Stimulated activated memory B cell treated with anti-CD40 and anti-IgM and Interleukin-4, amounts not matched to agents 10 μg/mL and 1 μg/mL and 100 μg/mL, for 72 hours (primary cell): ENCODE data around the gene FLNA.
A peak's percentile ranks its signal among the peaks of the same experiment; 100 is the strongest.
"Not testable (repeated sequence)": the region's sequence is repeated elsewhere in the genome, so short reads cannot be mapped to it uniquely, and the experiment has no call there.

ENCODE experiments used
- ATAC-seq: fragments of 150-1000 bp; cut with Tn5 transposase; 2 replicates; pipeline ENCODE4 v1.10.0; 2021
- H3K27ac Mint-ChIP-seq: one replicate; pipeline ENCODE4 v1.8.0; 2022; ENCODE audit warnings: mild to moderate bottlenecking, mixed read lengths
- H3K27me3 Mint-ChIP-seq: one replicate; pipeline ENCODE4 v1.8.0; 2022; ENCODE audit warnings: mixed read lengths
- H3K36me3 Mint-ChIP-seq: one replicate; pipeline ENCODE4 v1.8.0; 2022; ENCODE audit warnings: mixed read lengths
- H3K4me1 Mint-ChIP-seq: one replicate; pipeline ENCODE4 v1.8.0; 2022; ENCODE audit warnings: mixed read lengths
- H3K4me3 Mint-ChIP-seq: one replicate; pipeline ENCODE4 v1.8.0; 2022; ENCODE audit warnings: mild to moderate bottlenecking, moderate library complexity, mixed read lengths
- H3K9me3 Mint-ChIP-seq: one replicate; pipeline ENCODE4 v1.8.0; 2022; ENCODE audit warnings: mixed read lengths

The FLNA gene

DNA sequence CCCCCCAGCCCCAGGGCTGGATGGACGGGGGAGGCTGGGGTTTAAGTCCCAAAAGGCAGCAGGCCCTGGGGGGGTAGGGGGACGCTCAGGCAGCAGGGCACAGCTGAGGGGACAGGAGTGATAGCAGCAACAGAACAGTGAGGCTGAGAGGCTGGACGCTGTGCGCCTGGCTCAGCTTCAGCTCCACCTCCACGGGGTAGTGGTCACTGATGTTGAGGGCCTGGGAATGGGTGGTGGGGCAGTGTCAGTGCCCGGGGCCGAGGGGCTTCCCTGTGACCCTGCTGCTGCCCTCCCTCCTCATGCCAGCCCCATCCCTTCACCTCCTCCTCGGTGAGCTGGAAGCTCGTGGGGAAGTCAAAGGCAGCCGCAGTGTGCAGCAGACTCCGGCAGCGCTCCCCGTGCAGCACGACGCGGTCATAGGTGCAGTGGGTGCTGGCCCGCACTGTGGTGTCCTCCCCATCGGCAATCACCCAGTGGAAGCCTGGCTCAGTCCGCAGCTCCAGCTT is 28.2 kb upstream of the FLNA start:
- Mint-ChIP-seq H3K9me3 (no peaks in the 10 kb centered on the region), H3K36me3 (peaks cover 27% of the 10 kb centered on the region), H3K27me3 (no peaks in the 10 kb centered on the region), H3K27ac (peak overlapping the region; percentile 35), H3K4me1 (peaks cover 14% of the 10 kb centered on the region), H3K4me3 (no peak overlapping the region)
- no peak for ATAC-seq

DNA sequence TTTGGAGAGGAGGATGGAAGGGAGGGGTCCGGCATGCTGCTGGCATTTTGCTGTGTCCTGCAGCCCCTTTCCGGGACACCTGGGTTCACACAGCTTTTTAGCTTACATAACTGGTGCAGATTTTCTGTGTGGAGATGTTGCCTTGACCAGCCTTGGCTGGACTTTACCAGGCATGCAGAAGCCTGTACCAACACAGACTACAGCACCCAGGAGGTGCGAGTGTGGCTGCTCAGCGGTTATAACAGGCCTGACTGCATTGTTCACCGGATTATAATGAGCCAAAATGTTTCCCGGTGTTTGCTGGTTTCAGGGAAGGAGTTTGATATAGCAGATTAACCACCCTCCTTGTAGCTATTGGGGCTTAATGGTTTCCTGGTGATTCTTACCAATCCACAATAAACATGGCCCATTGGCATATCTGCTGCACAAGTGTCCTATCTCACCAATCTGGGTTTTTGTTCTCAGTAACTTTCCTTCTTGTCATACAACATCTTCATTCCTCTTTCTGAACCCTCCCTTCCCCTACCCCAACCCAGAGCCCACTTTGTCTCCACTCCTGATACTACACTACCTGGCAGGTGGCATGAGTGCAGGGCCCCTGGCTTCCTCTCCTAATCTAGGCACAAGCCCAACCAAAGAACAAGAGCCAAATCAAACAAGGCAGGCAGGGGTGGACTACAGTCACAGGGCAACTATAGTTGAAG is 27.6 kb upstream of the FLNA start:
- peak overlapping the region; percentile 35 for H3K27ac Mint-ChIP-seq
- no peak overlapping the region for H3K4me3 Mint-ChIP-seq
- no peak for ATAC-seq
- peaks cover 14% of the 10 kb centered on the region for H3K4me1 Mint-ChIP-seq
- H3K27me3 Mint-ChIP-seq: no peaks in the 10 kb centered on the region
- no peaks in the 10 kb centered on the region for H3K9me3 Mint-ChIP-seq
- H3K36me3 Mint-ChIP-seq: peaks cover 27% of the 10 kb centered on the region

DNA sequence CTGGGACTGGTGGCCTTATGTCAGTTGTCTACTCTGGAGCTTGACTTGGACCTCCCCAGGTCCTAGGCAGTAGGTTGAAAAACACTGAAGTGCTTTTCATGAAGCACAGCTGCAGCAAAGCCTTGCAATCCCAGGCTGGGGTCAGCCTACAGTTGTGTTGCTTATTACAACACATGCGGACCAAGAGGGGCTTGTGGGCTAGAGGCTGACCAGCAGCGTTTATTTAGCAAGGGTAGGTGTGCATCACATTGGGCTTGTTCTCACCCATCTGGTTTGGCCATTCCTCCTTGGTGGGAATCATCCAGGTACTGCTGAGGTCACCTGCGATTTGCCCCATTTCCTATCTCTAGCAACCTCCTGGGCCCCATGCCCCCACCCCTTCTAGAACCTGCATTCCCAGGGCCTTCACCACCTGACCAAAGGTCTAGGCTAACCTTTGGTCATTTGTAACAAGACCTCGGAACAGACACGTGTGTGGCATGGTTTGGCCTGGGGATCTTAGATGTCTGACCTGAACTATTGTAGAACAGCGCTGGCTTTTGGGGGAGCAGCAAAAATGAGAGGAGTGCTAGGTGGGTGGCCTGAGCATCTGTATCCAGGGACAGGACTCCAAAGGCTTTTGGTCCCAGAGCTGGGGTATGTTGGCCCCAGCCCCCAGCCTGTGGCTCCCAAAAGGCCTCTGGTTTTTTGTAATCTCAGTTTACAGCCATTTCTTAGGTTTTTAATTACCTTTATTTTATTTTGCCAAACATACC is 26.8 kb upstream of the FLNA start:
- no peaks in the 10 kb centered on the region for H3K9me3 Mint-ChIP-seq
- no peak for ATAC-seq
- peak overlapping the region; percentile 30 for H3K27ac Mint-ChIP-seq
- H3K4me3 Mint-ChIP-seq: peak overlapping the region; percentile 26
- H3K27me3 Mint-ChIP-seq: no peaks in the 10 kb centered on the region
- H3K36me3 Mint-ChIP-seq: peaks cover 27% of the 10 kb centered on the region
- H3K4me1 Mint-ChIP-seq: peaks cover 14% of the 10 kb centered on the region

DNA sequence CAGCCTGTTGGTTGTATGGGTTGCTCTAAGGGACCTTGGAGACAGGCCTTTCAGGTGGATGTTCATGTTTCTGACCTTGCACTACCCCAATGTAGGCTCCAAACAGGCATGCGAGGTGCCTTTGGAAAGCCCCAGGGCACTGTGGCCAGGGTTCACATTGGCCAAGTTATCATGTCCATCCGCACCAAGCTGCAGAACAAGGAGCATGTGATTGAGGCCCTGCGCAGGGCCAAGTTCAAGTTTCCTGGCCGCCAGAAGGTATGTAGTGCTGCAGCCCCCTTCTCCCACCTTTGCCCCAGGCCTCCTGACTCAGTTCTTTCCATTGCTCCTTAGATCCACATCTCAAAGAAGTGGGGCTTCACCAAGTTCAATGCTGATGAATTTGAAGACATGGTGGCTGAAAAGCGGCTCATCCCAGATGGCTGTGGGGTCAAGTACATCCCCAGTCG is 26.0 kb upstream of the FLNA start:
- ATAC-seq, H3K27ac Mint-ChIP-seq, H3K27me3 Mint-ChIP-seq, H3K9me3 Mint-ChIP-seq: not testable (repeated sequence)
- H3K4me3 Mint-ChIP-seq: peak overlapping the region; percentile 99
- H3K4me1 Mint-ChIP-seq: peaks cover 14% of the 10 kb centered on the region
- peaks cover 27% of the 10 kb centered on the region for H3K36me3 Mint-ChIP-seq

DNA sequence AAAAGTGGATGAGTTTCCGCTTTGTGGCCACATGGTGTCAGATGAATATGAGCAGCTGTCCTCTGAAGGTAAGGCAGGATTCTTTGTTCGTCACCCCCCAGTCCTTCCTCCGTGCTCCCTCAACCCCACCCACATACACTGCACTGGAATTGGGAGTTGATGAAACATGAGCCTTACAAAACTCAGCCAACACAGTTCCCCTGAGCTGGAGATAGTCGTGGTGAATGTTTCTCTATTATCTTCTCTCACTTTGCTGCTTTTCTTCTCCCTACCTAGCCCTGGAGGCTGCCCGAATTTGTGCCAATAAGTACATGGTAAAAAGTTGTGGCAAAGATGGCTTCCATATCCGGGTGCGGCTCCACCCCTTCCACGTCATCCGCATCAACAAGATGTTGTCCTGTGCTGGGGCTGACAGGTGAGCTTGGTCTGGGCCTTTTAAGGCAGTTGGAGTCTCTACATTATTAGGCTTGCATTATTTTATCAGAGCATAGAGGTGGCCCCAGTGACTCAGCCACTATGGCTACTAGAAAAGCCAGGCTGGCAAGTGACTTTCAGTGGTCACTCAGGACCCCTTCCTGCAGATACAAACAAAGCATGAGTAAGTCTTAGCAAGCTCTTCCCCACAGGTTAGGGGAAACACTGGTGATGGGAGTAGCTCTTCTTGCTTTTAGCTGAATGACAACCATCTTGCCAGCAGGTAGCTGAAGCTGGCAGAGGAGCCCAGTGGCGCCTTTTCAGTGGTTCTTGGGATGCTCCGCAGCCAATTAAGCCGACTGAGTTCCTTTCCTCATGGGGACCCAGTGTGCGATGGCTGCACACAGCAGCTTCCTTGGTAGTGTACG is 25.3 kb upstream of the FLNA start:
- Mint-ChIP-seq H3K36me3 (peaks cover 27% of the 10 kb centered on the region), H3K4me3 (peak overlapping the region; percentile 99), H3K27me3 (no peaks in the 10 kb centered on the region), H3K4me1 (peaks cover 14% of the 10 kb centered on the region), H3K9me3 (no peaks in the 10 kb centered on the region), H3K27ac (peak overlapping the region; percentile 100)
- ATAC-seq: no peak

DNA sequence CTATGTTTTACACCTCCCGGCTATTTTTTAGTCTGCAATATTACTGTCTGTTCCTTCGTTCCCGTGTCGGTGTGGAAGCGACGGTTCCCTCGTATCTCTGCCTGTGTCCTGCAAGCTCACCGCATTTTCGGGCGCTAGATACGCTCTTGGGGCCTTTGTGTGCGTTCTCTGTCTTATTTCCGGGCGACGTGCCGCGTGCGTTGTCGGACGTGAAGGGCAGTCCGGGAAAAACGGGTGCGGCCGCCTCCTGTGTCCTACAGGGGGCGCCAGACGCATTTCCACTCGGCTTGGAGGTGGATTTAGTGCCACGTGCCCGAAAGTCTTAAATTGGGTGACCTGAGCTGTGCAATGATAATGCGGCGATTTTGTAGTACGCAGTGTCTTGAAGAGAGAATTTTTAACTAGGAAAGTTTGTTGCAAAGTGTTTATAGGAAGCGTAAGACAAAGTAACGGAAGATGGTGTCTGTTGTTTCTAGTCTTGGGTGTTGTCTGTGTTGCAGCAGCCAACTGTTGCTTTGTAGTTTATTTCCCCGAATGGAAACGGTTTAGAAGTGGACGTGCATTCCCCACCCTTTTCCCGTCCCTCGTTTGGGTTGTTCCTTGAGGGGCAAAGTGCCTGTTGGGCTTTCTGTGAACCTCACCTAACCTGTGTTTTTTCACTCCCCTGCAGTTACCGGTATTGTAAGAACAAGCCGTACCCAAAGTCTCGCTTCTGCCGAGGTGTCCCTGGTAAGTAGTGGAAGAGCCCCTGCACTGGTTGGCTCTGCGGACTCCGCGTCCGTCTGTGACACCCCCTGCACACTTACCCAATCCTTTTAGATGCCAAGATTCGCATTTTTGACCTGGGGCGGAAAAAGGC is 24.5 kb upstream of the FLNA start:
- Mint-ChIP-seq H3K27me3 (no peaks in the 10 kb centered on the region), H3K27ac (peak overlapping the region; percentile 100), H3K4me1 (peaks cover 14% of the 10 kb centered on the region), H3K9me3 (no peaks in the 10 kb centered on the region), H3K36me3 (peaks cover 27% of the 10 kb centered on the region), H3K4me3 (peak overlapping the region; percentile 99)
- peak; percentile 67 for ATAC-seq

DNA sequence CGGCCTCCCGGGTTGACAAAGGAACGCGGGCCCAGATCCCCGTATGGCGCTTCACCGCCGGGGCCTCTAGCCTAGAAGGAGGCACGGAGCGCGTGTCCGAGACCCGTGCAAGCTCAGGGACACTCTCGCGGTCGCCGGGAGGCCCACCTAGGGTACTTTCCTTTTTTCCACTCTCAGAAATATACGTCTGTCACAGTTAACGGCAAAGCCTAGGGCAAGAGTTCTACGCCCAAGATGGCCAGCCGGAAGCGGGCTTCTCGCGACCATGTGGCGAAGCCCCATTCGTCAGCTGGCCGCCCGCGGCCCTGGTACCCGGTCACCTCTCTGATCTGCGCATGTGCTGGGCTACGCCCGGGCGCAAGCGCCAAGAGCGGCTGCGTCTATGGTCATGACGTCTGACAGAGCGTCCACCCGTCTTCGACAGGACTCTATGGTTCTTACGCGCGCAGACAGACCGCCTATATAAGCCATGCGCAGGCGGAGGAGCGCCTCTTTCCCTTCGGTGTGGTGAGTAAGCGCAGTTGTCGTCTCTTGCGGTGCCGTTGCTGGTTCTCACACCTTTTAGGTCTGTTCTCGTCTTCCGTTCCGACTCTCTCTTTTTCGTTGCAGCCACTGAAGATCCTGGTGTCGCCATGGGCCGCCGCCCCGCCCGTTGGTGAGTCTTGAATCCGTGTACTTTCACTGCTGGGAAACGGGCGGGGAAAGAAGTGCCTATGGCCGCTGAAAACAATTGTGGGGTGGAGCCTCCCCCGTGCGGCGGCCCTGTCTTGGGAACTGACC is 23.6 kb upstream of the FLNA start, which contains the start of gene RPL10:
Gene RPL10 (plus strand): TSS at position 490 of the 780 bp plus-strand sequence. CDS start 143 bp downstream, at position 633.
- Mint-ChIP-seq H3K27me3 (no peaks in the 10 kb centered on the region), H3K4me3 (peak within 1 kb of the TSS; percentile 99), H3K27ac (peak within 1 kb of the TSS; percentile 100), H3K36me3 (peaks cover 21% of the 10 kb centered on the region), H3K9me3 (no peaks in the 10 kb centered on the region), H3K4me1 (peaks cover 14% of the 10 kb centered on the region)
- ATAC-seq: peak; percentile 92

DNA sequence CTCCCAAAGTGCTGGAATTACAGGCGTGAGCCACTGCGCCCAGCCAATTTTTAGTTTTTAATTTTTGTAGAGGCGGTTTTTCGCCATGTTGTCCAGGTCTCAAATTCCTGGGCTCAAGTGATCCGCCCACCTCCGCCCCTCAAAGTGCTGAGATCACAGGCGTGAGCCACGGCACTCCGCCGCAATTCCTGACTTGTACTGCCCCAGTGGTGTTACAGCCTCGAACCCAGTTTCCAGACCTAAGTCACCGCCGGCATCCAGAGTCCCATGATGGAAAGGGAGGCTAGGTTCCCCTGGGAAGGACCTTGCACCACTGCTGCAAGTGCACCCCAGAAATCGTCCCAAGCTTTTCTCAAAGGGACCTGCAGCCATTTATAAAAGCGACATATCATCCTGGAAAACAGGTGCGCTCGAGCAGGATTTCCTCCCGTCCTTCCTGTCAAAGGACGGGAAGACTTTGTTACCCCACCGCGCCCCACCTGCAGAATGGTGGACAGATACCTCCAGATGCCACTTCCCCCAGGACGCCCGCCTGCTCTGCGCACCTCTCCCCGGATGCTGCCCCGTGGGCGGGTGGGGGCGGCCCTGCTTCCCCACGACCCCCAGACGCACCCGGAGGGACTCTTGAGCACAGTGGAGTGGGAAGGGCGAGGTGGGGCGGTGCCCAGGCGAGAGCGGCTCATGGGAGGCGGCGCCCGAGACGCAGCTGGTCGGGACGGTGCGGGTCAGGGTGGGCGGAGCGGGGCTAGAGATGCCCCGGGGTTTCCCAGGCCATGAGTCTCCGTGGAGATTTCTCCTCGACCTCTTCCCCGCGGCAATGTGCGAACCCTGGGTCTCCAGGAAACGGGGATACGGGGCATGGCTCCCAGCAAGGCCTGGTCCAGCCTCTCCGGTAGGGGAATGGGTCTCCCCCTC is 22.8 kb upstream of the FLNA start:
- peaks cover 14% of the 10 kb centered on the region for H3K4me1 Mint-ChIP-seq
- no peaks in the 10 kb centered on the region for H3K9me3 Mint-ChIP-seq
- H3K27ac Mint-ChIP-seq: peak overlapping the region; percentile 100
- H3K4me3 Mint-ChIP-seq: peak overlapping the region; percentile 99
- H3K36me3 Mint-ChIP-seq: peaks cover 19% of the 10 kb centered on the region
- ATAC-seq: peak; percentile 84
- no peaks in the 10 kb centered on the region for H3K27me3 Mint-ChIP-seq

DNA sequence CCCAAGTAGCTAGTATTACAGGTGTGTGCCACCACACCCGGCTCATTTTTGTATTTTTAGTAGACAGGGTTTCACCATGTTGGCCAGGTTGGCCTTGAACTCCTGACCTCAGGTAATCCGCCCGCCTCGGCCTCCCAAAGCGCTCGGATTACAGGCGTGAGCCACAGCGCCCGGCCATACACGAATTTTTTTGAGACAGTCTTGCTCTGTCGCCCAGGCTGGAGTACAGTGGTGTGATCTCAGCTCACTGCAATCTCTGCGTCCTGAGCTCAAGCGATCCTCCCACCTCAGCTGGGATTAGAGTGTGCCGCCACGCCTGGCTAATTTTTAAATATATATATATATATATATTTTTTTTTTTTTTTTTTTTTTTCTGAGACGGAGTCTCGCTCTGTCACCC is 21.9 kb upstream of the FLNA start:
- Mint-ChIP-seq H3K4me1 (peaks cover 12% of the 10 kb centered on the region), H3K27ac (peak overlapping the region; percentile 100), H3K36me3 (peaks cover 19% of the 10 kb centered on the region)
- not testable (repeated sequence) for ATAC-seq, H3K27me3 Mint-ChIP-seq, H3K9me3 Mint-ChIP-seq, H3K4me3 Mint-ChIP-seq

DNA sequence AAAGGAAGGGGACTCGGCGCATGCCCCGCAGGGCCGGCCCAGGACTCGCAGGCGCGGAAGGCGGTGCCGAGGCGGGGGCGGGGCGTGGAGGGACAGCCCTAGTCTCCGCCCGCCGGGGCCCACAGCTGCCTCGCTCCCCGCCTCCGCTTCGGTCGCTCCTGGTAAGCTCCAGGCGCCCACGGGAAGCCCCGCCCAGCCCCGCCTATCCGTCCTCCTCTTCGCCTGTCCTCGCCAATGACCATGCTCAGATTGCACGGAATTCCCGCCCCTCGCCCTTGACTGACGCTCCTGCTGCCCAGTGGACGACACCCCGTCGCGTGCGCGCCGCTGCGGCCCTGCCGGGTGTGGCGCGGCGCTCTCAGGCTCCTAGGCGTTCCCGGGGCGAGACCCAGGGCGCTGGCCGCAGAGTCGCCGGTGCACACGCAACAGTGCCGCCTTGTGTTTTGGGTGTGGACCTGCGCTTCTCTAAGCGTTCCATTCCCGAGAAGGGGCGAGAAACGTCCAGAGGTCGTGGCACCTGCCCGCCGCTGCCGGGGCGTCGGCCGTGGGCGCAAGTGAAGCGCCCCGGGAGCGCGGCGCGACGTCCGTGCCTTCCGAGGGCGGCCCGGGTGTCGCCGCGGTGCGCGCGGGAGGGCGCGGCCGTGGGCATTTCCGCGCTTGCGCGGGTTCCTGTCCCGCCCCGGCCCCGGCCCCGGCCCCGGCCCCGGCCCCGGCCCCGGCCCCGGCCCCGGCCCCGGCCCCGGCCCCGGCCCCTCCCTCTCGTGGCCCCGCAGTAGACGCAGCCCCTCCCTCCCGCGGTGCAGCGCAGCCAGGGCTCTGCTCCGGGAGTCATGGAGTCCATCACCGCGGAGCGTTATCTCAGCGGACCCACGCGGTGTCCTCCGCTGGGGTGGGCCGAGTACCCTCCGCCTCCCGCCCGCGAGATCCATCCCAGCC is 15.6 kb upstream of the FLNA start:
- not testable (repeated sequence) for H3K4me1 Mint-ChIP-seq, H3K36me3 Mint-ChIP-seq, H3K27me3 Mint-ChIP-seq, H3K27ac Mint-ChIP-seq, H3K4me3 Mint-ChIP-seq, H3K9me3 Mint-ChIP-seq
- ATAC-seq: peak; percentile 85

DNA sequence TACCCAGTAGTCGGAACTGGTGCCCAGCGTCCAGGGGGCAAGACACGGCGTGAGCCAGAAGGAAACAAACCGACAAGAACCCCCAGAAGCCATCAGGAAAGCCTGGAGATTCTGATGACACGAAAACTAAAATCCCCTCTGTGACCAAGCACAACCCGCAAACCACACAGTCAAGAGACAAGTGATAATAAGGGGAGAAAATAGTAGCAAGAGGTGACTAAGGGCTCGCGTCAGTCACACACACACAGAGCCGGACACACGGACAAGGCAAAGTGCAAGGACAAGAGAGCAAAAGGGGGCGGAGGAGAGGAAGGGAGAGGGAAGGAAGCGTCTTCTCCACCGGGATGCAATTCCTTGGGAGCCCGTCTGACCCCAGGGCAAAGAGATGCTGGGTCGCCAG is 14.2 kb upstream of the FLNA start:
- H3K27me3 Mint-ChIP-seq, H3K27ac Mint-ChIP-seq, H3K9me3 Mint-ChIP-seq, H3K4me3 Mint-ChIP-seq, H3K4me1 Mint-ChIP-seq, H3K36me3 Mint-ChIP-seq: not testable (repeated sequence)
- peak; percentile 34 for ATAC-seq

DNA sequence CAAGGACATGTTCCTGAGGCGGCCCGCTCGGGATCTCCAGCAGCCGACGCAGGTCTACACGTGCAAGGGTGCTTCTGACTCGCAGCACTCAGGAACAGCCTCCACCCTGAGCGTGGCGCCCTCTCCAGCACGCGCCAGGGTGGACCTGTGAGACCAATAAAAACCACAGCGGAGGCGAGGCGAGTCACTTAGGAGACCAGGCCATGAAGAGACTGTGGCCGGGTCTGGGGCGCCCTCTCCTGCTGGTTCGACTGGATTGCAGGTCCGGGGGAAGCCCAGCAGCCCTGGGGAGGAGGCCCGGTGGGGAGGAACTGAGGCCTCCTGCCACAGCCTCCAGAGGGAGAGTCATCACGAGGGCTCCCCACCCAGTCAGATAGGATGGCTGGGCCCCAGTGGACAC is 13.7 kb upstream of the FLNA start:
- H3K4me3 Mint-ChIP-seq, H3K9me3 Mint-ChIP-seq, H3K27ac Mint-ChIP-seq, H3K36me3 Mint-ChIP-seq, H3K27me3 Mint-ChIP-seq: not testable (repeated sequence)
- peaks cover 12% of the 10 kb centered on the region for H3K4me1 Mint-ChIP-seq
- ATAC-seq: peak; percentile 49
